ENCODE data around the gene MDM2. TPM values are rescaled to one million over a fixed set of nuclear protein-coding genes. Genes with fewer than 3 reads are reported as not detected.
"Not testable (repeated sequence)": the region's sequence is repeated elsewhere in the genome, so short reads cannot be mapped to it uniquely, and the experiment has no call there.

MDM2 gene
- total RNA-seq, 1 experiment from 2014 or later = 207 TPM

DNA sequence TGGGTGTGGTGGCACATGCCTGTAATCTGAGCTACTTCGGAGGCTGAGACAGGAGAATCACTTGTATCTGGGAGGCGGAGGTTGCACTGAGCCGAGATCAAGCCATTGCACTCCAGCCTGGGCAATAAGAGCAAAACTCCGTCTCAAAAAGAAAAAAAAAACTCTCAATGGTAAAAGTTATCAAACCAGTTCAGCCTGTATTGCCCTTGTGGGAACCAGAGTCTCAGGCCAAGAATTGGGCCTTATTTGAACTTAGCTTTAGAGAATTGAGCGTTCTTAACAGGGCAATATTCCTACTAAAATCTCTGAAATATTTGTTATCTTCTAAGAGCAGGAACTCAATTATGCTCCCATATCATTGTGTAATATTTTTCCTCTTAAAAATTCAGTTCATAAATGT, 7.7 kb upstream of the MDM2 start (continued):
- TF ChIP-seq, protein P1, sequence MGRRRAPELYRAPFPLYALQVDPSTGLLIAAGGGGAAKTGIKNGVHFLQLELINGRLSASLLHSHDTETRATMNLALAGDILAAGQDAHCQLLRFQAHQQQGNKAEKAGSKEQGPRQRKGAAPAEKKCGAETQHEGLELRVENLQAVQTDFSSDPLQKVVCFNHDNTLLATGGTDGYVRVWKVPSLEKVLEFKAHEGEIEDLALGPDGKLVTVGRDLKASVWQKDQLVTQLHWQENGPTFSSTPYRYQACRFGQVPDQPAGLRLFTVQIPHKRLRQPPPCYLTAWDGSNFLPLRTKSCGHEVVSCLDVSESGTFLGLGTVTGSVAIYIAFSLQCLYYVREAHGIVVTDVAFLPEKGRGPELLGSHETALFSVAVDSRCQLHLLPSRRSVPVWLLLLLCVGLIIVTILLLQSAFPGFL (CRISPR knock-in tag; IDR thresholded peaks at IDR 0.05; ENCODE audit: borderline replicate concordance) = no peak
- TF ChIP-seq NFE2L1 (CRISPR knock-in tag; IDR thresholded peaks at IDR 0.05) (no peak), STAT6 (CRISPR knock-in tag; conservative IDR thresholded peaks at IDR 0.05; ENCODE audit: low read depth) (no peak), EMX1 (CRISPR knock-in tag; IDR thresholded peaks at IDR 0.05) (no peak), HMGA2 (CRISPR knock-in tag; IDR thresholded peaks at IDR 0.05) (no peak), OVOL2 (CRISPR knock-in tag; IDR thresholded peaks at IDR 0.05; ENCODE audit: borderline replicate concordance) (no peak), MYBL2 (CRISPR knock-in tag; IDR thresholded peaks at IDR 0.05) (no peak), GABPB1 (CRISPR knock-in tag; IDR thresholded peaks at IDR 0.05) (no peak), ZNF121 (CRISPR knock-in tag; IDR thresholded peaks at IDR 0.05) (no peak), ZMAT4 (CRISPR knock-in tag; IDR thresholded peaks at IDR 0.05) (no peak)
- TF ChIP-seq, protein P2, sequence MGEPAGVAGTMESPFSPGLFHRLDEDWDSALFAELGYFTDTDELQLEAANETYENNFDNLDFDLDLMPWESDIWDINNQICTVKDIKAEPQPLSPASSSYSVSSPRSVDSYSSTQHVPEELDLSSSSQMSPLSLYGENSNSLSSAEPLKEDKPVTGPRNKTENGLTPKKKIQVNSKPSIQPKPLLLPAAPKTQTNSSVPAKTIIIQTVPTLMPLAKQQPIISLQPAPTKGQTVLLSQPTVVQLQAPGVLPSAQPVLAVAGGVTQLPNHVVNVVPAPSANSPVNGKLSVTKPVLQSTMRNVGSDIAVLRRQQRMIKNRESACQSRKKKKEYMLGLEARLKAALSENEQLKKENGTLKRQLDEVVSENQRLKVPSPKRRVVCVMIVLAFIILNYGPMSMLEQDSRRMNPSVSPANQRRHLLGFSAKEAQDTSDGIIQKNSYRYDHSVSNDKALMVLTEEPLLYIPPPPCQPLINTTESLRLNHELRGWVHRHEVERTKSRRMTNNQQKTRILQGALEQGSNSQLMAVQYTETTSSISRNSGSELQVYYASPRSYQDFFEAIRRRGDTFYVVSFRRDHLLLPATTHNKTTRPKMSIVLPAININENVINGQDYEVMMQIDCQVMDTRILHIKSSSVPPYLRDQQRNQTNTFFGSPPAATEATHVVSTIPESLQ (CRISPR knock-in tag; IDR thresholded peaks at IDR 0.05) = no peak

GRCh38 chr12:68801124-68801523, 6.9 kb upstream of the MDM2 start:
- H3K9me3 Mint-ChIP-seq; H3K27me3 Mint-ChIP-seq (ENCODE audit: low read depth); H3K36me3 Mint-ChIP-seq; POLR2A ChIA-PET; H3K27ac Mint-ChIP-seq; H3K4me3 Mint-ChIP-seq; DNase-seq (ENCODE audit: low spot score); CTCF ChIA-PET; ATAC-seq: not testable (repeated sequence)
- H3K4me1 Mint-ChIP-seq = peaks cover 25% of the 10 kb centered on the region

DNA sequence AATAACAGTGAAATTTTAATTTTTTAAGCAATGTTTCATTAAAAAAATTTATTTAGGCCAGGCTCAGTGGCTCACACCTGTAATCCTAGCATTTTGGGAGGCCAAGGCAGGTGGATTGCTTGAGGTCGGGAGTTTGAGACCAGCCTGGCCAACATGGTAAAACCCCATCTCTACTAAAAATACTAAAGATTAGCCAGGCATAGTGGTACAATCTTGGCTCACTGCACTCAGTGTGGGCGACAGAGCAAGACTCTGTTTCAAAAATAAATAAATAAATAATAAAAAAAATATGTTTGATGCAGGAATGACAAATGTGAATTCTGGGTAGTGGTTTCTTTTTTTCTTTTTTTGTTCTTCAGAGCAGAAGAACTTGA, 5.6 kb upstream of the MDM2 start:
- peaks cover 34% of the 10 kb centered on the region for H3K4me1 Mint-ChIP-seq
- H3K4me3 Mint-ChIP-seq; H3K9me3 Mint-ChIP-seq; POLR2A ChIA-PET; CTCF ChIA-PET; H3K36me3 Mint-ChIP-seq; DNase-seq (ENCODE audit: low spot score); ATAC-seq; H3K27me3 Mint-ChIP-seq (ENCODE audit: low read depth); H3K27ac Mint-ChIP-seq: not testable (repeated sequence)

- H3K27me3 Mint-ChIP-seq (ENCODE audit: low read depth); DNase-seq (ENCODE audit: low spot score); CTCF ChIA-PET; H3K36me3 Mint-ChIP-seq; H3K9me3 Mint-ChIP-seq; ATAC-seq; H3K4me3 Mint-ChIP-seq; H3K27ac Mint-ChIP-seq: not testable (repeated sequence)
- peaks cover 35% of the 10 kb centered on the region for H3K4me1 Mint-ChIP-seq
- POLR2A ChIA-PET = interaction anchor here (0.7 kb wide), 1 partner anchor 292 kb away, joined by 4 read pairs; no protein-coding TSS in a partner anchor
Observed at GRCh38 chr12:68802911-68803651, 4.9 kb upstream of the MDM2 start.
